Activated CD8-positive, alpha-beta memory T cell treated with anti-CD3 and anti-CD28 coated beads for 24 hours (primary cell): ENCODE data around the gene TREML2.
A peak's percentile ranks its signal among the peaks of the same experiment; 100 is the strongest.

Experiments used
- DNase-seq: peaks from one replicate; pipeline ENCODE4 v3.0.0-alpha.2; 2020

The TREML2 gene

GRCh38 chr6:41176189-41176588 is 24.8 kb downstream of the TREML2 start:
- no peak for DNase-seq

GRCh38 chr6:41175084-41175483 is 25.9 kb downstream of the TREML2 start:
- no peak for DNase-seq

DNA sequence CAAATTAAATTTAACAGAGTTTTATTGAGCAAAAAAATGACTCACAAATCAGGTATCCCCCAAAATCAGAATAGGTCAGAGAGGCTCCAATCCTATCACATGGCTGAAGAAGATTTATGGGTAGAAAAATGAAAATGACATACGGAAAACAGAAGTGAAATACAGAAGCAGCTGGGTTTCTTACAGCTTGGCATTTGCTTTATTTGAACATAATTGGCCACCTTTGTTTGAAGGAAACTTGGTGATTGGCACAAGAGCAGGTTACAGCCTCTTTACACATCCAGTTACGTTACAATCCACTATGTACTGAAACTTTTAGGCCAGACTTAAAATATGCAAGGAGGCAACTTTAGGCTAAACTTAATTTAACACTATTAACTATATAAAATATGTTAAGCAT is 26.3 kb downstream of the TREML2 start:
- DNase-seq, result no peak

- no peak for DNase-seq
These were observed 29.0 kb downstream of the TREML2 start for GRCh38 chr6:41171908-41172307.

DNA sequence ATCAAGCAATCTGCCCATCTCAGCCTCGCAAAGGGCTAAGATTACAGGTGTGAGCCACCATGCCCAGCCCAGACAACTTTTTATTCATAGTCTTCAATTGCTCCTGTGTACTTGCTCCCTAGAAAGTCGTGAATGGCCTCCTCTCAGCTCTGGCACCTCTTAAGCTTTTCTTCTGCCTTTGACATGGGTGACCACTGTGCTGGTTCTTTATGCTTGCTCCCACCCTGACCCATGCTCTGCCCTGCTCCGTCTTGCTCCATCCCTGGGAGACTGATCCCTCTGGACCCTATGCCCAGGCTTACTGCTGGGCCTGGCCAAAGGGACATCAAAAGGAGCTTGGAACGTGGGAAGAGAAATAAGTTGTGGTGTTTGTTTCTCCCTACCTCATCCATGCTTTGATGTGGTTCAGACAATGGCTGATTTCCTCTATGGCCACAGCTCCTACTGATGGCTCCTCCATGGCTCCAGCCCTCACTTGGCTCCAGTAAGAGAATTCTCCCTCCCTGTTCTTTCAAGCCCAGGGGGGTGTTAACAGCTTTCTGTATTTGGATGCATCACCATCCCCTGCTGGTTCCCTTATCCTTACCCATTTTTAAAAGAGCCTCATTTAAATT is 30.3 kb downstream of the TREML2 start:
- DNase-seq, result no peak

DNA sequence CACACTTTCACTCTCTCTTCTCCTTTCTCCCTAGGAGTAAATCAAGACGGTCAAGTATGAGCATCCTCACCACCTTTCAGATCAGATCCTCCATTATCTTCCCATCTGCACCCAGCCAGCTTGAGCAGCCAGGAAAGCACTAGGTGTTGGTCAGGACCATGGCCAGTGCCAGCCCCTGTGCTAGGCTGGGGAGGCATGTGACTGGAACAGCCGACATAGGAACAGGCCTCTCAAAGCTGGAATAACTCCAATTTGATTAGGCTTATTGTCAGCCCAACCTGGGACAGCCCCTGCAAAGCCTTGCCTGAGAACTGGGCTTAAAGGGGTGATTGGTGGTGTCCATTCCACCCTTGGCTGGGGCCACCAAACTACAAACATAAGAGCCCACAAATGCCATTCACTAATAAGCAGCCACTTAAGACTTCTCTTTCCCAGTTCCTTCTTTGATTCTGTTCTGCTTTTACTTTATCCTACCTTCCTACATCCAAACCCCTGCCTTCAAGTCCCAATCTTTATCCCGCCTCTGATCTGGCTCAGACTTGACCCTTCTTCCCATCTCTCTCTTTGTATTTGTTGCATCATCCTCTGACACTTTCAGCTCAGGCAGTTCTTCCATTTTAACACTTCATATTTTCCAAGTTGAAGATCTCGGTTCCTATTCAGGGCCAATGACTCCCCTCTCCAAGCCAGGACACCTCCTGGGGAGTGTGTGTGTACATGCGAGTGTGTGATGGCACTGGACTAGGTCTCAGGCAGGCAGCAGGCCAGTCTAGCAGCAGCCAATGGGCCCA is 33.6 kb downstream of the TREML2 start:
- DNase-seq, result peak; percentile 49

DNA sequence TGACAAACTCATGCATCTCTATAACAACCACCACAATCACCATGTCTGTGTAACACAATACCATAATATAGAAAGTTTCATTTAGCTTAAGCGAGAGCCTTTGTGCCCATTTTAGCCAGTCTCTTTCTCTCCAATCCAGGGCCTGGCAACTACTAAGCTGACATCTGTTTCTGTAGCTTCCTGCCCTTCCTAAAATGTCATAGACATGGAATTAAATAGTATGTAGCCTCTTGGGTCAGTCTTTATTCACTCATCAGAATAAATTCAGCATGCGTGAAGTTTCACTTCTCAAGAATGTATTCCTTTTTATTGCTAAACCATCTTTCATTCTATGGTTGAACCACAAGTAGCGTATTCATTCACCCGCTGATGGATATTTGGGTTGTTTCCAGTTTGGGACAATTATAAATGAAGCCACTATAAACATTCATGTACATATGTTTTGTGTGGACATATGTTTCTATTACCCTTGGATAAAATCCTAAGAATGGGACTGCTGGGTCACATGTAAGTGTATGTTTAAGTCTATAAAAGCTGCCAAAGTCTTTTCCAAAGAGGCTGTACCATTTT is 36.3 kb downstream of the TREML2 start:
- DNase-seq, result no peak

DNA sequence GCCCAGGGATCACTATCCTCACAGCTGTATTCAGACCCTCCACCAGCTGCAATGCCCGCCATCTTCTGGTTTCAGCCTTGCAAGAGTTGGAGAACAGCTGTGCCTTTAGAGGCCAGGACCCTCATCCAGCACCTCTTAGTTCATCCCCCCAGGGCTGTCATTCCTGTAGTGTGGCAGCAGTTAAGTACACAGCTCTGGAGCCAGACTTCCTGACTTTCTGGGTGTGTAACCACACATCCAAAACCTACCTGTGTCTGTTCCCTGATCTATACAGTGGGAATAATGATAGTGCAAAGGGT is 37.6 kb downstream of the TREML2 start:
- DNase-seq, result no peak

- DNase-seq, result no peak
These were observed 38.1 kb downstream of the TREML2 start, which contains the start of gene TREM2 for GRCh38 chr6:41162687-41163418. TSS of gene TREM2 (minus strand) at chr6:41163116. CDS start at chr6:41163082, 34 bp downstream.

DNA sequence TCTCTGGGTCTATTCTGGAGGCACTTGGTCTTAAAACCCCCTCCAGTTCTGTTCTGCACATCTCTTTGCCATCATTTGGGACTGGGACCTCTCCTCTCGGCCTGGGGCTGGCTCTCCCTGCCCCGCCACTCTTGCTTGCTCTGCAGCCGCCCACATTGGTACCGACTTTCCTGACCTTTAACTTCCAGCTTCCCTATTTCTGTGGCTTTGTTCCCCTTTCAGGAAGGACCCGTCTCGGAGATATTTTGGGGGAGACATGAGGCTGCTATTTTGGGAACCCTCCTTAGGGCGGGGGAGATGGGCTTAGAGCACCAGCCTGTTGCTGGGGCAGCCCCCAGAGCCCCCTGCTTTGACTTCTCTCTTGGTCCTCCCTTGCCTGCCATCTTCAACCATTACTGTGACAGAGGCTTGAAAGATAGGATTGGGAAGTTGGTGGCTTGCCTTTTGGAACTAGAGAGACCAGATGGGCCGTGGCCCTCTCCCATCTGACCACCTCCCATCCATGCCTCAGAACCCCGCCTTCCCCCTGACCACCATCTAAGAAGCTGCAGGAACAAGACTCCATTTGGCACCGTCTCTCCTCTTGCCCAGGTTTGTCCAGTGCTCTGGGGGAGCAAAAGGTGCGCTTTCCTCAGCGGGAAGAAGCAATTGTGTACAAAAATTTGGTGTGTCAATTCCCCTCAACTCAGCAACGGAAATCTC is 38.9 kb downstream of the TREML2 start:
- no peak for DNase-seq

DNA sequence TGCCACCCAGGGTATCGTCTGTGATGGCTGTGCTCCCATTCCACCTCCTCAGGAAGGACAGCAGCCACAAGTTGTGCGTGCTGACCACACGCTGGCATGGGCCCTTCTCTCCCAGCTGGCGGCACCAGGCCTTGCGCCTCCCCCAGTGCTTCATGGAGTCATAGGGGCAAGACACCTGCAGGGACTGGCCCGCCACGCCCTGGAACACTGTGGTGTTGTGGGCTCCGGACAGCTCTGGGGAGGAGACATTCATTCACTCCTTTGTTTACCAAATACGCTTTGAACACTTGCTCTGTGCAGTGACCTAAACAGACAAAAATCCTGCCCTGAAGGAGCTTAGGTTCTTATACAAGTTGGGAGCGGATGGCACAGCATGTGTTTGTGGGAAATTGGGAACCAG is 39.6 kb downstream of the TREML2 start:
- no peak for DNase-seq

DNA sequence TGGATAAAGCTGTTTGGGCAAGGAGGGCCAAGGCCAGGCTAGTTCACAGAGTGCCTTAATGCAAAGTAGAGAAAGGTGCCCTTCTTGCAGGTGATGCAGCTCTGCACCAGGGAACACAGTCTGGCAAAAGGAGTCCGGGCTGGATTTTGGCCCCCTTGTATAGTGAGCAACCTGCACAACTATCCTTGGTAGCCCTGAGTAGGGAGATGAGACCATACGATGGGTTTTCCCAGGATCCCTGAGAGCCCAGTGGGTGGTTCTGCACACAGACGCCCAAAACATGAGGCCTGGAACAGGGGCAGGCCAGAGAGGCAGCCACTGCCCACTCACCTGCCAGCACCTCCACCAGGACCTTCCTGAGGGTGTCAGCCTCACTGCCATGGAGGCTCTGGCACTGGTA is 40.0 kb downstream of the TREML2 start:
- DNase-seq, result no peak

DNA sequence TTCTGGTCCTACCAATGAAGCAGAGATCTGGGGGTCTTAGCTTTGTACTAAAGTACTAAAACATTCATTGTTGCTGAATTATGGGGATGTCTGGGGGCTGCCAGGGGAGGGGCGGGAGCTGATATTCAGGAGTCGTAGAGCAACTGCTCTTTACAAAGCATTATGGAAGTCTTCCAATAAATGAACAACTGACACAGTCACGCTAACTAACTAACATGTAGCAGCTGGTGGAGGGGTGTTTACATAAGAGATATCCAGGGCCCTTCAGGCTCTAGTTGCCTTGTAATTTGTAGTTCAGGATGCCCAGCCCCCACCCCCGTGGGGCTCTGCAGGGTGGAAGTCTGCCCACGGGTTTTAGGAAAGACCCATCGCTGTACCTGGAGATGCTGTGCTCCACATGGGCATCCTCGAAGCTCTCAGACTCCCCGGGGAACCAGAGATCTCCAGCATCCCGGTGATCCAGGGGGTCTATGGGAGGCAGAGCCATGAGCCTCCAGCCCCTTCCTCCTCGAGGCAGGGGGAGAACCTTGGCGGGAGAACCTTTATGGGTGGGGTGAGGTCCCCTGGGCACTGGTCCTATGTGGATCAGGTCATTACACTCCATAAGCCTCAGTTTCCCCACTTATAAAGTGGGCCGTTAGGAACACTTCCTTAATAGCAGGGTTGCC is 41.4 kb downstream of the TREML2 start:
- no peak for DNase-seq

GRCh38 chr6:41157323-41157722 is 43.6 kb downstream of the TREML2 start:
- DNase-seq, result no peak

DNA sequence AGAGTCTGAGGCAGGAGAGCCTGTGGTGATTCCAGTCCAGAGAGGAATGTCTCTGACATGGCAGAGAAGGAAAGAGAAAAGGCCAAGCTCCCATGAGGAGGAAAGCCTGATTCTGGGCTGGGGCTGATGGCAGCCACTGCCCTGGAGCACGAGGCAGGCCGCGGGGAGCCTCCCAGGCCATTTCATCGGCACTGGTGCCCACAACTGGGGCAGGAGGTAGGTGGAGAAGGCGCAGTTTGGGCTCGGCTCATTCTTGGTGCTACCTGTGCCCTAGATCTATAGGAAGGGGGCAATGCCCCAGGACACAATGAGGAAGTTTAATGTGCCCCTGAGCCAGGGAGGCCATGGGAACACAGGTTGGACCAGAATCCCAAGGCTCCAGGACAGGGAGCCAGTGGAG is 44.2 kb downstream of the TREML2 start:
- DNase-seq, result no peak

GRCh38 chr6:41156001-41156400 is 44.9 kb downstream of the TREML2 start:
- no peak for DNase-seq

GRCh38 chr6:41155132-41155805 is 45.7 kb downstream of the TREML2 start:
- DNase-seq, result no peak

DNA sequence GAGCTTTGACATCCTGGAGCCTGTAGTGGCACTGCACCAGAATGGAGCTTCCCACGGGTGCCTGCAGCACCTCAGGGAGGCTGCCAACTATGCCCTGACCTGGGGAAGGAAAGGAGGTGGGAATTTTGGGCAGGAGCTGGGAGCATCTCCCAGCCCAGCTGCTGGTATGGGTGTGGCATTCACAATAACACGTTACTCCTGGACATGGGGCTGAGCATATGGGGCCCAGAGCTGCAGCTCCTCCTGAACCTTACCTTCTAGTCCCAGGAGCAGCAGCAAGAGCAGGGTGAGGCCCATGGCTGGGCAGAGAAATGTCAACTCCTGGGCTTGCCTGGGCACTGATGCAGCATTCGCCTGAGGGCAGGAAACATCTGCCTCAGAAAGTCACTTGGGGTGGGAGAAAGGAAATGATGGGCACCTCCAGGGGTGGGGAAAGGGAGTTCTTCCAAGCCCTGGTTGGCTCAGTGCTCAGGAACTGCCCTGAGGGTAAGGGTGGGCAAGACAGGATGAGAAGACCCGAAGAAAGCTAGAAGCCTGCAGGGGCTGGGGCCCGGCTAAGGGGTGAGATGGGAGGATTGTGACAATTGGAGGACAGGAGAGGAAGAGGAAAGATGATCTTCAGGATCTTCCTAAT is 46.8 kb downstream of the TREML2 start, which contains the start of gene TREML1:
Gene TREML1, minus strand, starts transcription at position 356 of the 634 bp plus-strand sequence. Its CDS starts 59 bp downstream, at position 297.
- no peak for DNase-seq

DNA sequence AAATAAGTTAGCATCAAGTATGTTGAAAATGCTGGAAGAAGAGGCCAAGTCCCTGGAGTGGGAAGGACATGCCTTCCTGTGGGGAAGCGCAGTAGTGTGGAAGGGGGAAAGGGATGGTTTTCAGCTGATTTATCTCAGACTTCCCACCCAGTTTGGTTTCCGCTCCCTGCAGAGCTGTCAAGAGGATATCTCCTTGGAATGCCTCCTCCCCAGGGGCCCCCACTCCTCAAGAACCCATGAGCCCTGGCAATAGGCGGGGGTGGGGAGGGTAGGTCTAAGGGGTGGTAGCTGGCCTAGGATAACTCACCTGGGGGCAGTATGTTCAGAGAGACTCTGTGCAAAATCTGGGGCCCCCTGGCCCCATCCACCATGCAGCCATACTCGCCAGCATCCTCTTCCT is 47.5 kb downstream of the TREML2 start:
- DNase-seq, result no peak

- DNase-seq, result no peak
These were observed 50.3 kb downstream of the TREML2 start for GRCh38 chr6:41150671-41151070.

DNA sequence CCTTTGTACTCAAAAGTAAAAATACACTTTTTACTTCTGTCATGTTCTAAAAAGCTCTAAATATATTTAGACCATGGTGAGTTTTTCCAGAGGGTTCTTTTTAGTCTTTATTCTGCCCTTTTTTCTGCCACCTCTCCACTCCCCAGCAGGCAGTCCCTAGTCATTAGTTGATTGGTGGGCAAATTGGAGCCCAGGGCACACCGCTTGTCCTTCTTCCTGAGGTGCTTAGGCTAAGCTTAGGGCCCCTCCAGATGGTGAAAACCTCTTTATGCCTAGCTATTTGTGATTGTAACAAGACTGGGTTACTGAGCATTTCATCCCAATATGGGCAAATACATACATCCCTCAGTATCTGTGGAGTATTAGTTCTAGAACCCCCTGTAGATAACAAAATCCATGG is 53.0 kb downstream of the TREML2 start:
- no peak for DNase-seq
